Inferior parietal cortex (tissue), 1 donor: ENCODE data around the gene SDHA.
"Not testable (repeated sequence)": the region's sequence is repeated elsewhere in the genome, so short reads cannot be mapped to it uniquely, and the experiment has no call there.

Experiments used
- DNase-seq: peaks from one replicate; pipeline ENCODE4 v3.0.0-alpha.2; 2016; ENCODE audit errors: extremely low spot score

SDHA gene

GRCh38 chr5:222951-223715, 5.0 kb downstream of the SDHA start:
- not testable (repeated sequence) for DNase-seq

GRCh38 chr5:223791-224190, 5.7 kb downstream of the SDHA start:
- no peak for DNase-seq

GRCh38 chr5:225334-225733, 7.2 kb downstream of the SDHA start:
- DNase-seq = no peak

GRCh38 chr5:227375-227774, 9.3 kb downstream of the SDHA start:
- DNase-seq = not testable (repeated sequence)

GRCh38 chr5:228886-229285, 10.8 kb downstream of the SDHA start:
- DNase-seq = no peak

- DNase-seq = no peak
Measured at GRCh38 chr5:230711-231110, 12.6 kb downstream of the SDHA start.

GRCh38 chr5:231661-232060, 13.5 kb downstream of the SDHA start:
- DNase-seq = no peak

GRCh38 chr5:233426-233825, 15.3 kb downstream of the SDHA start:
- not testable (repeated sequence) for DNase-seq

GRCh38 chr5:234450-234849, 16.3 kb downstream of the SDHA start:
- DNase-seq = no peak

GRCh38 chr5:235527-235926, 17.4 kb downstream of the SDHA start:
- DNase-seq = not testable (repeated sequence)

GRCh38 chr5:237931-238330, 19.8 kb downstream of the SDHA start:
- peak; percentile 41 for DNase-seq

GRCh38 chr5:240550-240949, 22.4 kb downstream of the SDHA start:
- DNase-seq = not testable (repeated sequence)

- not testable (repeated sequence) for DNase-seq
Measured at GRCh38 chr5:241045-241669, 23.0 kb downstream of the SDHA start.

- not testable (repeated sequence) for DNase-seq
Measured at GRCh38 chr5:243683-244367, 25.7 kb downstream of the SDHA start.

GRCh38 chr5:245717-246116, 27.6 kb downstream of the SDHA start:
- not testable (repeated sequence) for DNase-seq

- DNase-seq = not testable (repeated sequence)
Measured at GRCh38 chr5:250396-250795, 32.3 kb downstream of the SDHA start.

- DNase-seq = not testable (repeated sequence)
Measured at GRCh38 chr5:251016-251415, 32.9 kb downstream of the SDHA start.

- DNase-seq = not testable (repeated sequence)
Measured at GRCh38 chr5:251538-251937, 33.4 kb downstream of the SDHA start.

GRCh38 chr5:251975-252374, 33.9 kb downstream of the SDHA start:
- not testable (repeated sequence) for DNase-seq

- no peak for DNase-seq
Measured at GRCh38 chr5:252546-252945, 34.4 kb downstream of the SDHA start.

GRCh38 chr5:254322-254721, 36.2 kb downstream of the SDHA start:
- DNase-seq = not testable (repeated sequence)

GRCh38 chr5:255116-255515, 37.0 kb downstream of the SDHA start:
- not testable (repeated sequence) for DNase-seq

- DNase-seq = not testable (repeated sequence)
Measured at GRCh38 chr5:256347-256746, 38.2 kb downstream of the SDHA start.
